A673 (cell line): ENCODE data around the gene POU2F3.

ENCODE experiments used
- CTCF ChIP-seq: fragments of 300-800, 200-600 bp; sonication (generic); conservative IDR thresholded peaks from 2 replicates; pipeline ENCODE4 v1.5.1; 2017; ENCODE audit warnings: low read depth, mild to moderate bottlenecking, antibody characterized with exemption, low read length, moderate library complexity, mixed read lengths
- EZH2 ChIP-seq: fragments of 200-600 bp; sonication (generic); IDR thresholded peaks from 2 replicates; pipeline ENCODE4 v1.6.1; 2017; ENCODE audit warnings: borderline replicate concordance, low read depth, mild to moderate bottlenecking, mixed read lengths, antibody characterized with exemption, low read length; ENCODE audit not compliant: poor library complexity, severe bottlenecking

- TF ChIP-seq CTCF: no peak
- no peak for TF ChIP-seq EZH2
Observed at GRCh38 chr11:120280600-120281051, 40.7 kb downstream of the POU2F3 start.
